ENCODE measurements around the gene MED12L.
A peak's percentile ranks its signal among the peaks of the same experiment; 100 is the strongest.
"Not testable (repeated sequence)": the region's sequence is repeated elsewhere in the genome, so short reads cannot be mapped to it uniquely, and the experiment has no call there.

MED12L gene

GRCh38 chr3:151133917-151134450 is 48.5 kb downstream of the MED12L start:
- DNase-seq (ENCODE audit: low read depth): no peak

GRCh38 chr3:151135541-151136337 is 50.3 kb downstream of the MED12L start:
- DNase-seq (ENCODE audit: low read depth): no peak

GRCh38 chr3:151142929-151143328 is 57.5 kb downstream of the MED12L start:
- DNase-seq (ENCODE audit: low read depth): no peak

- DNase-seq (ENCODE audit: low read depth): no peak
These were observed 58.6 kb downstream of the MED12L start for GRCh38 chr3:151144016-151144415.

GRCh38 chr3:151144760-151145159 is 59.3 kb downstream of the MED12L start:
- no peak for DNase-seq (ENCODE audit: low read depth)

GRCh38 chr3:151145713-151146070 is 60.2 kb downstream of the MED12L start:
- DNase-seq (ENCODE audit: low read depth): no peak

GRCh38 chr3:151146071-151146730 is 60.7 kb downstream of the MED12L start:
- DNase-seq (ENCODE audit: low read depth): peak; percentile 76

GRCh38 chr3:151146731-151147091 is 61.2 kb downstream of the MED12L start:
- no peak for DNase-seq (ENCODE audit: low read depth)

GRCh38 chr3:151147299-151147698 is 61.8 kb downstream of the MED12L start:
- no peak for DNase-seq (ENCODE audit: low read depth)

GRCh38 chr3:151152455-151153079 is 67.1 kb downstream of the MED12L start:
- no peak for DNase-seq (ENCODE audit: low read depth)

- no peak for DNase-seq (ENCODE audit: low read depth)
These were observed 69.1 kb downstream of the MED12L start for GRCh38 chr3:151154566-151154965.

GRCh38 chr3:151155409-151156128 is 70.1 kb downstream of the MED12L start:
- peak; percentile 48 for DNase-seq (ENCODE audit: low read depth)

- DNase-seq (ENCODE audit: low read depth): peak; percentile 54
These were observed 71.3 kb downstream of the MED12L start for GRCh38 chr3:151156618-151157216.

GRCh38 chr3:151159806-151160205 is 74.3 kb downstream of the MED12L start:
- DNase-seq (ENCODE audit: low read depth): no peak

- no peak for DNase-seq (ENCODE audit: low read depth)
These were observed 79.8 kb downstream of the MED12L start for GRCh38 chr3:151165226-151165625.

- DNase-seq (ENCODE audit: low read depth): no peak
These were observed 80.7 kb downstream of the MED12L start for GRCh38 chr3:151166161-151166560.

GRCh38 chr3:151168269-151169094 is 83.0 kb downstream of the MED12L start:
- DNase-seq (ENCODE audit: low read depth): peak; percentile 64

GRCh38 chr3:151169262-151169947 is 83.9 kb downstream of the MED12L start:
- DNase-seq (ENCODE audit: low read depth): no peak

GRCh38 chr3:151169948-151170679 is 84.7 kb downstream of the MED12L start:
- not testable (repeated sequence) for DNase-seq (ENCODE audit: low read depth)
